ENCODE measurements around the gene PDE2A.
A peak's percentile ranks its signal among the peaks of the same experiment; 100 is the strongest.

PDE2A gene

DNA sequence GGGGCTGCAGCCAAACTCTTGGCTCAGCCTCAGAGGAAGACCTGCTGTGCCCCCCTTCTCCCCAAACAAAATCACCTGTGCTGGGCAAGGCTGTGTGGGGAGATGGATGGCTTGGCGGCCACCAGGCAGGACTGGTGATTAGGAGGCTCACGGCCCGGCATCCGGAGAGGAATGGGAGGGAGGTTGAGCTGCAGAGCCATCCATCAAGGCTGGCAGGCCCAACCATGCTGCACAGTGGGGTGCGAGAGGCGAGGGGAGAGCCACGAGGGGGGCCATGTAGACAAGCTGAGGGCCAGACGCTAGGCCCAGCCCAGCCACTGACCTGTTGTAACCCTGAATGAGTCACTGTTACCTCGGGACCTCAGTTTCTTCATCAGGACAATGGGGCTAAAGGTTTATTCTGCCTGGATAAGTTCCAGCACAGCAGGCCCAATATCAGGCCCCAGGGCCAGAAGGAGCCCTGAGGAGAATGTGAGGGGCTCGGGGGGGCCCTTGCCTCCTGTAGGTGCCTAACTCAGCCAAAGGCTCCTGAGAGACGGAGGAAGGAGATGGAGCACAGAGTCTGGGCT lies 18.2 kb downstream of the PDE2A start:
- DNase-seq, result no peak

DNA sequence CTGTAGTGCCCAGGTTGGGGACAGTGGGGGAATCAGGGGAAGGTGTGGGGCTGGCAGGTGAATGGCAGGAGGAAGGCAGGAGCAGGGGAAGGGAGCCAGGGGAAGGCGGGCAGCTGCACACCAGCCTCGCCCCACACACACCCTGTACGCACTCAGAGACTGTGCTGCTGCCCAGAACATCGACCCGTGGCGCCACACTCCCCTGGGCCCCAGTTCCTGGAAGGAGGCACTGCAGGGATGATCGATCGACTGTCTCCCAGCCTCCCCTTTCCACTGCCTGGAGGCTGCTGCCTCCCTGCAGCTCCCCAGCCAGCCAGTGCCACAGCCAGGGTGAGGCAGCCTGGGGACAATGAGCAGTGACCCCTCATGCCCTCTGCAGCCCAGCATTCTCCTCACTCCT lies 19.2 kb downstream of the PDE2A start:
- DNase-seq, result no peak

DNA sequence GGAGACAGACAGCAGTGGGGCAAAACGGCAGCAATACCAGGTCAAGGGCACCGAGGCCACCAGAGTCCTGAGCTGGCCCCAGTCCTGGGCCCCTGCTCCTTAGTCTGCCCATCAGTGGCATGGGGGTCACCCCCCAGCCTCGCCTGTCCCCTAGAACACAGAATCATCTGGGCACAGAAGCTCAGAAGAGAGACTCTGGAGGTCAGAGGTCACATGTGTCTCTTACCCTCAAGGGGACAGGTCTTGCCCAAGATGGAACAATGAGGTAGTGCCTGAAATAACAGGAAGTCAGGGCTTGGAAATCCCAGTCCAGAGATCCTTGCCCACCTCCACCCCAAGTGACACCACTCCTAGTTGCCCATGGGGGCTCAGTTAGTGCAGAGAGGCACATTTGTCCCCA lies 20.6 kb downstream of the PDE2A start:
- peak; percentile 44 to 66 (median 50) for DNase-seq

DNA sequence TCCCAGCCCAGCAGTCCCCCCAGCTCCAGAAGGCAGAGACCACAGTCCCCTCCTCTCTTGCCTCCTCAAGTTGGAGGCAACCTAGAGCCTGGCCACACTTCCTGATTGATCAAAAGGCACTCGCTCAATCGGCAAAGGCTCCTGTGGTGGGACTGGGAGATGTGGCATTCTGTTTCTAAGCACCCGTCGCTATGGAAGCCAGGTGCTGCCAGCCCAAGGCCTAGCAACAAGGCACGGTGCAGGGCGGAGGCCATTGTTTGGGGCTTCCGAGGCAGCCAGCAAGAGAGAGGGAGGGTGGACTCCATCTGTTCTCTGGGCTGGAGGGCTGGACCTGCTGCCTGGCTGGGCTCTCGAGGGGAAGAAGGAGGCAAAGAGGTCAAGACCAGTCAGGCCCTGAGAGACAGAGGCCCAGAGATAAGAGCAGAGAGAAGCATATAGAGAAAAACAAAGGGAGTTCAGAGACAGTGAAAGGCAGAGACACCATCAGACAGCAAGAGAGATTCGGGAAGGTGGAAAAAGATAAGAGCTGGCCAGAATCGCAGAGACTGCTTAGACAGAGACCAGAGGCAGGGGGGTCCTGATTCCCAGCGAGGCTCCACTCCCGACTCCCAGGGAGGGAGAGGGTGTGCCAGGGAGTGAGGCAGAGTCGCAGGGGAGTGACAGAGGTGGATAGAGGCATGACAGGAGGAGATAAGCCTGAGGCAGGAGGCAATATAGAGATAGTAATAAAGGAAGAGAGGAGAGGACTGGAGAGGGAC lies 21.2 kb downstream of the PDE2A start:
- no peak for DNase-seq

DNA sequence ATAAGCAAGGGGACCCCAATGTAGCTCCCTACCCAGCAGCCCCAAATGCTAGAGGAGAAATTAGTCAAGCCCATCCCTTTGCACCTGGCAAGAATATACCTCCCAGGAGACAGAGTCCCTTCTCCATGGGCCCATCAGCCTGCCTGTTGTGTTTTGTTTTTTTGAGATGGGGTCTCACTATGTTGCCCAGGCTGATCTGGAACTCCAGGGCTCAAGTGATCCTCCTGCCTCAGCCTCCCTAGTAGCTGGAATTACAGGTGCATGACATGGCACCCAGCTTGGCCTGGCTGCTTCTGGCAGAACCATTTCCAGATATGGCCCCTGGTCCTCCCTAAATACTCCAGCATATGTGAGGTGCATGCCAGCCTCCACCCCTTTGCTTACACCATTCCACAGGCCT lies 22.1 kb downstream of the PDE2A start:
- no peak for DNase-seq

DNA sequence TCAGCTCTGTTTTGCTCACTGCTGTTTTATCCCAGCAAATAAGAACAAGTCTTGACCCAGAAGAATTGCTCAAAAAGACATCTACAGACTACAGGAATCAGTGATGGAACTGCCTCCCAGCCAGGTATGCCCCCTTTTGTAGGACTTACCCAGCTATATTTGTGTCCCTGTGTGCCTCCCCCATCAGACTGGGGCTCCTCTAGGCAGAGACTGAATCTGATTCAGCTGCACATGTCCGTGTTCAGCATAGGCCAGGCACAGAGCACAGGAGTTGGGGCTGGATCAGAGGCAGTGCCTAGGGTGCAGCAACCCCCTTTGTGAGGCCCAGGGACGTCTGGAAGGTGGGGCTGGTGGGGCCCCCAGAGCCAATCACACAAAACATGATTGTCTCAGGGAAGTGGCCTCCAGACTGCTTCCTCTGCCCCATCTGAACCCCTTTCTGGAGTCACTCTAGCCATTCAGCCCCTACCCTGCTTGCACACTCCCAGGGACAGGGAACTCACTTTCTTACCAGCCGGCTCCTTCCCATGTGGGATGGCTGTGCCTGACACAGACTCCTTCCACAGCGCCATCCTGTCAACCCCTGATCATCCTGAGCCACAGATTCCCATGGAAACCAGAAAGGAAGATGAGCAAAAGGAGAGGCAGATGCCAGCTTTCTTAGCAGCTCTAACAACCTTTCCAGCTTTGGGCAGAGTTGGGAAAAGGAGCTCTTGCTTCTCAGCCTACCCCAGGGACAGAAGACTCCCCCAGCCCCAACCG lies 24.8 kb downstream of the PDE2A start:
- no peak for DNase-seq

DNA sequence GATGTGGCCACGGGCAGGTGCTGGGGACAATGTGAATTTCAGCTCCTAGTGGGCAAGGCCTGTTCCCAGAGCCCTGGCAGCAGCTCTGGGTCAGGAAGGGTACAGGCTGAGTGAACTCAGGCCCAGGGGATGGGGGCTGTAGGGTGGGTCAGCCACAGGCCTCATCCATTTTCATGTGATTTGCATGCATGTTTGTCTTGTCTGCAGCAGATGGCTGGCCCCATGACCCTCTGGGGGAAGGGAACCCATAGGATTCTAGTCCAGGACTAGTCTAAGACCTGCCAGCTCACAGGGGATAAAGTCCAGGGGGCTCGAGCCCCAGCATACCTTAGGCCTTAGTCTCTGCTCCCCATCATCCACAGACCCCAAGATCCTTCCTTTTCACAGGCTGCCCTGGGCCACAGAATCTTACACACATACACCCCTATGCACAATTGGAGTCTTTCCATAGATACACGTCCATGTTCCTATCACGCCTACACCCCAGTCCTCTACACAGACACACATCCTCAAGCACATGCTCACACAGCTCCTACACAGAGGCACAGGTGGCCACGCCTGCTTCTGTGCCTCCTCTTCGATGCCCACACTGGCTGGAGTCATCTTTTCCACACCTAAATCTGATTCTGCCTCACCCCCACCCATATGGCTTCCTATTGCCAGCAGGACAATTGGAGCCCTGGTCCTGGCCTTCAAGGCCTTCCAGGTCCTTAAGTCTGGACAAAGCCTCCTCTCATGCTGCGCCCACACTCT lies 25.7 kb downstream of the PDE2A start:
- DNase-seq, result no peak

DNA sequence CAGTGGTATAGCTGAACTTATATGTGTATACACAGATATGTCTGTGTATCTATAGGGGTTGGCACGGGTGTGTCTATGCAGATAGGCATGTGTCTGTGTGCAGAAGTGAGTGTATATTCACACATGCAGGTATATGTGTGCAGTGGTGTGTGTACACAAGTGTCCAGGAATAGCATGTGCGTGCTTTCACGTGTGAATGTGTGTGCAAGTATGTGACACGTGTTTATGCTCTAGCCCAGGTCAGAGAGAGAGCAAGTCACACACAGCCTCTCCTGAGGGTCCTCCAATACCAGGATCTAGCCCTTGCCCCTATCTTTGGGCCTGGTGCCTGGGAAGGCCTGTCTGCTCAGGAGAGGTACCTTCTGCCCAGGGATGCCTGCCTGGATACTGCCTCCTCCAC lies 26.3 kb downstream of the PDE2A start:
- DNase-seq, result no peak

DNA sequence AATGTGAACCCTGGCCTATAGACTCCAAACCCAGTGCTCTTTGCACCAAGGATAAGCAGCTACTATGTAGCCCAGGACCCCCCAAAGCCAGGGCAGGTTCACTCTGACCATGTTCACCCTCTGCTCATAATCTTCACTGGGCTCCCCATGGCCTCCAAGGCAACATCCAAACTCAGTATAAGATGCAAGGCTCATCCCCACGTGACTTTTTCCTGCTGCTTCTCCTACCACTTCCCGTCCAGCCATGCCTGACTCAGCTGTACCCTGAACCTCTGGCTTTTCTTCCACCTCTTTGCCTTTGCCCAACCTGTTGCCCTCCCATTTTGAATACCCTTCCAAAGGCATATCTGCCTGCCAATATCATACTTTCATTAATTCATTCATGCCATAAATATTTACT lies 27.8 kb downstream of the PDE2A start:
- DNase-seq, result peak in 3 of 4 experiments; percentile 25 to 33 (median 27)

DNA sequence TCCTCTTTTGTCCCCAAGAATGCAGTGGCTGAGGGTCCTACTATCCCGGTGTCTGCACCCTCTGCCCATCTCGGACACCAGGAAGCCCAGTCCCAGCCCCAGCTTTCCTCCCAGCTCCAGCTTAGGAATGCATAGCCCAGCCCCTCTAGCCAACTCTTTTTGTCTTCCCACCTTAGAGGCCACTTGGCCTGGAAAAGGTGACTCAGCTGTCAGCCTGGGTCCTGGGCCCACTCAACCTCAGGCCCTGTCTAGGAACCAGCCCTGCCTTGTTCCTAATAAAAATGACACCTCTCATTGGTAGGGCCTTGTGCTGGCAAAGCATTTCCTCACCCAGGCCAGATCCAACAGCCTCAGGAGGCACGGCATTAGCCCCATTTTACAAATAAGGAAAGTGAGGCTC lies 28.2 kb downstream of the PDE2A start:
- no peak for DNase-seq

DNA sequence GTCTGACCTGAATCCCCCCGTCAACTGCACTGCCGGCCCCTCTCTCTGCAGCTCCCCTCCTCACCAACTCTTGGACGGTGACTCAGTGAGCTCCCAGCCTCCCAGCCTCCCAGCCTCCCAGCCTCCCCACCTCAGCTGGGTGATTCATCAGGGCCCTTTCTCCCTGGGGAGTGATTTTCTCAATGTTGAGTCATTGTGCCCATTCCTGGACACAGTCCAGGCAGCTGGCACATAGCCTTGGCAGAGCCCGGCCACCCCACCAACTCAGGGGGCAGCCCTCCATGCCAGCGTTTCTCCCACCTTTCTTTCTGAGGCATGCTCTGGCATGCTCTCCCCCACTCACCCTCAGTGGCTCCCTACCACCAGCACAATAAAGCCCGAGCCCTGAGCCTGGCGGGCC lies 30.7 kb downstream of the PDE2A start:
- peak; percentile 37 to 63 (median 42) for DNase-seq

DNA sequence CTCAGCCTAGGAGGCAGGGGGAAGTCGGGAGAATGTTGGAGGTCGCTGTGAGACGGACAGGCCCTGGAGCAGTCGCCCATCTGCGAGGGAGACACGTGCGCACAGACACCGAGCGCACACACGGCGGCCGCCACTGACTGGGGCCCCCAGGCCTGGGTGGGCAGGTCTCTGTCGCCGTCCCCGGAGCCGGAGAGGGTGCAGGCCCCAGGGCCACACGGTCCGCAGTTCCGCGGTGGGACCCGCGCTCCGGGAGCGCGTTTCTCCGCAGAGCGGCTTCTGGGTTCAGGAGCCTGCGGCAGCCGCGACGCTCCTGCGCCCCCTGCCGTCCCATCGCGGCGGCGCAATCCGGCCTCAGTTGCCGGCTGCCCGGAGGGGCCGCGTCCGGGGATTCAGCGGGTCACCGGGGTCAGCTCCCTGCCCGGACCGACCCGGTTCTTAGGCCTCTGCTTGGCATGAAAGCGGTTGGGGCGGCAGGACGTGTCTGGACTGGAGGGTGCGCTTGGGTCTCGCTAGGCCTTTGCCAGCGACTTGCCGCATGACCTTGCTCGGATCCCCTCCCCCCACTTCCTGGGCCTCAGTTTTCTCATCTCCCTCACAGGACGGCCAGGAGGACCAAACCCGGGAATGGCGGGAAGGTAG lies 31.2 kb downstream of the PDE2A start:
- peak; percentile 60 to 88 (median 80) for DNase-seq

DNA sequence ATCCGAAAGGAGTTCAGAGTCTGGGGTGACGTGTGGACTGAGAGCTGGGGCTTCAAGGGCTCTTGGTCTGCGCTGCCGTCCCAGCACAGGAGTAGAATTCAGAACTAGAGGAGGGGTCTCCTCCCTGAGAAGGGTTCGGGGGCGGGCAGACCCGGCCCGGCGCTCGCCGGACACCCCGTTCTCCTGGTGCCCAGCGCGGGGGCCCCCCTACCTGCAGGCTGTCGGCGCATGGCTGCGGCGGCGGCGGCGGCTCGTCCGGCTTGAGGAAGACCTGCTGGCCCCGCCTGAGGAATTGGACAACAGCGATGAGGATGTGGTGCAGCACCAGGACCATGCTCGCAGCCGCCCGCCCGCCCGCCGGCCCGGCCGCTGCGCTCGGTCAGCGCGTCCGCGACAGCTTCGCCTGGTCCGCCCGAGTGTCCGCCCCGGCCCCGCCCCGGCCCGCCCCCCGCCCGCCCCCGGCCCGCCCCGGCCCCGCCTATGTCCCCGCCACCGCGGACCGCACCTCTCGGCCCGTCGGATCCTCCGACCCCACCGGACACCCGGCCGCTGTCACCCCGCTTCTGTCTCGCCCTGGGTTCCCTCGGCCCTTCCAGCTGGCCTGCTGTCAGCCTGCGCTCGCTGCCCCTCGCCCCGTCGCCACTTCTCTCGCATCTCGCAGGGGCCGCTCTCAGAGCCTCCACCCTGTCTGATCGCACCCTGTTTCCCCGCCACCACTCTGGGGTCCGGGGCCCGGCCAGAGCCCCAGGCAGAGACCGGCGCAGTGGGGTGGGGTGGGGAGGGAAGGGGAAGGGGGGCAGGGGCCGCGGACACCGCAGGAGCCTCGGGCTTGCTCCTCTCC lies 32.0 kb downstream of the PDE2A start:
- peak; percentile 35 to 76 (median 55) for DNase-seq

DNA sequence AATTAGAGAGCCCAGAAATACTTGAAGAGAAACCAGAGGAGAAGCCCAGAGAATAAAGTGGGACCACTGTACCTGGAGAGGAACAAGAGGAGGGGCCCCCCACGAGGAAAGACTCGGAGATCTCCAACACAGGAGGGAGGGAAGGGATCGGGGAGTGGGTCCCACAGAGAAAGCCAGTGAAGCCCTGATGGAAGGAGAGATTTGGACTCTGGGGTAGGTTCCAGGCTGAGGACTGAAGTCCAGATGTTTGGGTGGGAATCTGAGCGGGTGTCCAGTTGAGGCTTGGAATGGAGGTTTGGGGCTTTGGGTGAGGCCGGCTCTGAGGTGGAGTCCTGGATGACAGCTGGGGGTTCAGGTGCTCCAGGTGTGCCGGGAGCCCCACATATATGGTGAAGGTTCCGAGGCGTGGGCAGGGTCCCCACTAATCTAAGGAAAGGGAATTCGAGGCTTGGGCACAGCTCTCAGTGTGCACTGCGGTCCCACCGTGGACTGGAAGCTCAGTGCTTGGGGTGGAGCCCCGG lies 32.6 kb downstream of the PDE2A start:
- DNase-seq, result no peak

DNA sequence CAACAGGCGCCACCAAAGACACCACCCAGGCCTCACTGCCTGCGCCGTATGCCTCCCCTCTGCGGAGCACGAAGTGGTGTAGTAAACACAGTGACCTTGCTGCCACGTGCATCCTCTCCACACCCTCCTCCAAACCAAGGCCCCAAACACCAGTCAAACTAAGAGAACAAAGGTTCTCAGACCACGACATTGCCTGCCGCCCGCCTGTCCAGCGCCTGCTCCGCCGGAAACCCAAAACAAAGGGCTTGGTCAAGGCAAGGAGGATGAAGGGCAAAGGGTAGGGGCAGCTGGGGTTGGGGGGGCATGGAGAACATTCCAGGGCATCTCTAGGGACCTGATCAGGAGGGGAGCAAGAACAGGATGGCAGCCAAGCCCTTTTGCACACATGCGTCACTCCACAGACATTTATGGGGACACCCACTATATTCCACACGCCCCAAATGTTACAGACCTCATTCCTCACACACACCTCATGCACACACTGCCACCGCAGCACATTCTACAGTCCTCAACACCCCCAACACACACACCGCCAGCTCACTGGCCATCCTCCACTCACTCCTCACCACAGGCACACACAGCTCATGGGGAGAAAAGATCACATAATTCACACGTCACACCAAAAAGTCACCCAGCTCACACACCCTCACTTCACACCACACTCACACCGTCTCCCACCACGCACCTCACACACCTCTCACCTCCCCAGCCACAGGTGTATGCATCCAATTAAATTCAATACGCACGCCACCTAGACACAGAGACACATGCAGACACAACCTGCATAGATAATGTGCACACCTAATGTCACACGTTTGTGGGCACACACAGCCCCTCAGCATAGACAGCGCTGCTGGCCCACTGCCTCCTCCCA lies 34.5 kb downstream of the PDE2A start:
- DNase-seq, result no peak

DNA sequence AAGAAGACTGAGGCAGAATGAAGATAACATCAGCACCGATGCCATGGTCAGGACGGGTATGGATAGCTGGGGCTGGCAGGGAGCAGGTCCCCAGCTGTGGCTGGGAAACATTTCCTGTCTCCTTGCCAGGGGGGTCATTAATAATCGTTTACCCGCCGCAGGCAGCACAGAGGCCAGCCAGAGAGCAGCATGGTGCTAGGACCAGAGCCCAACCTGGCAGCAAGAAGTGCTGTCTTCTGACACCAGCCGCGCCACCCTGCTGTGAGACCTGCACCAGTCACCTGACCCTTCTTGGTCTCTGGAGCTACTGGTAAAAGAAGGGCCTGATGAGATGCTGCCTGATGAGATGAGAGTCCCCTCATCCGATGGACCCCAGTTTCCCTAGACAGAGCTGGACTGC lies 36.3 kb downstream of the PDE2A start:
- DNase-seq, result no peak

DNA sequence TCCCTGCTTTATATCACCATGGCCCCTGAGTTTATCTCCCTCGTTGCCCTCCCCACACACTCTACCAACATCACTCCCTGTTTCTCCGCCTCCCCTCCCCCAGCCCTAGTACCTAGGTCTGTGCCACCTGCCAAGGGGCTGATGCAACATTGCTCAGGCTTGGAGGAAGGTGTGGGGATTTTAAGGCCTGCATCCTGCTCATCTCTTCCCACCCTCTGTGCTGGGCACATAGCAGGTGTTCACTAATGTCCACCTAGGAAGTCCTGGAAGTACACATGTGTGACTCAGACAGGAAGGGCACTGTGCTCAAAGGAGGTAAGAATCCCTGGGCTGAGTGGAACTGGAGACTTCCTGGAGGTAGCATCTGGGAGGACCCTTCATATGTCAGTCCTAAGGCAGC lies 37.0 kb downstream of the PDE2A start:
- DNase-seq, result no peak

DNA sequence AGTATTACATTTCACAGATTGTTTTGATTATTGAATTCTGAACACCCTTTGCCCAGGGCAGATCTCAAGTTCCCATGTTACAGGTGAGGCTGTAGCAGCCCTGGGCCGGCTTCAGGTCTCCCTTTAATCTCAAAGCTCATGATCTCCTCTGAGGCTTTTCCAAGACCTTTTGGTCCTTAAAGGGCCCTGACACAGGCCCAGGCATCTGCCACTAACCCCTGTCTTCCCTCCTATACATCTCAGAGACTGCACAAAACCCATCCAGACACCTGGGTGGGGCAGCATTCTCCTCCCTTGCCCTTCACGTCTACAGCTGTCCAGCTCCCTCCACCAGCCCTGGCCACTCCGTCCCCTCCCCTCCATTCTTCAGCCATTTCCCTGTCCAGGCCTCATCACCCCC lies 37.8 kb downstream of the PDE2A start:
- no peak for DNase-seq

DNA sequence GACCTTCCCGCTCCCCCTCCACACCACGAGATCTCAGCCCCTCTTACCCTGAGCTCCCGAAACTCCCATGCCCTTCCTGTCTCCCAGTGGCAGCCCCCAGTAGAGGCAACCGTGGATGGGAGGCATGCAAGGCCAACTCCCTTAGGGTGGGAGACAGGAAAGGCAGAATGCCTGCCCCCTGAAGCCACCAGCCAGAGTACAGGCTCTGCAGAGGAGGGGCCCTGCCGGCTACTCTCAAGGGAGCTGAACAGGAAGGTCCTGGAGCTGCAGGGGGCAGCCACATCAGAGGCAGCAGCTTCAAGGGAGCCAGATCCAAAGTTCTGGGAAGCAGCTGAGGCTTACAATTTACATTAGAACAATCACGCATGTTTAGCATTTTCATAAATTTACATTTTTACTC lies 38.3 kb downstream of the PDE2A start:
- no peak for DNase-seq

DNA sequence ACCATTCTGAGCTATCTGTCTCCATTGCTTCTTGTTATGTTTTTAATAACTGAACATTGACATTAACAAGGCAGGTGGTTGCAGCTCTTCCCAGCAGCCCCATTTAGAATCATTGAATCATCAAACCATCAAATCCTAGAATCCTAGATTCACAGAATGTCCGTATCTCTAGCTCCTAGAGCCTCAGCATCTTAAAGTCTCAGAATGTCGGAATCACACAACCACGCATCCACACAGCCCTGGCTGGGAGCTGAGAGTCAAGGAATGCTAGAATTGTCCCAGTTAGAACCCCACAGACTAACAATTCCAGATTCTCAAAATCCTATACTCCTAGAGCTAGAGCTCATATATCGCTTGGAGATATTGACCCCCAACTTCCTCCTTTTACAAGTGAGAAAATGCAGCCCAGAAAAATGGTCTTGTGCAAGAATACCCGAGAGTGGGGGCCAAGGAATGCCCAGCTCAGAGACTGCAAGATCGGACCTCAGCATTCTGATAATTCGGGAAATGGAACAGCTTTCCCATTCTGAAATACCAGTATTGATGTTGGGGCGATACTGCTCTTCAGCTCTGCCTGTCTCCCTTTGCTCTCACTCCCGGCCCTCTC lies 38.8 kb downstream of the PDE2A start:
- DNase-seq, result peak; percentile 40 to 72 (median 56)
